ENCODE results near the gene CHRNB1.

The CHRNB1 gene

GRCh38 chr17:7429722-7430121, 15.1 kb upstream of the CHRNB1 start:
- no peak for TF ChIP-seq CTCF (IDR thresholded peaks at IDR 0.05)
- H3K4me1 Mint-ChIP-seq: no peaks in the 10 kb centered on the region
- DNase-seq: no peak
- H3K27me3 Mint-ChIP-seq (ENCODE audit: low read depth, poor library complexity): peaks cover 14% of the 10 kb centered on the region
- H3K27ac Mint-ChIP-seq: no peak overlapping the region
- no peaks in the 10 kb centered on the region for H3K9me3 Mint-ChIP-seq
- no peaks in the 10 kb centered on the region for H3K36me3 Mint-ChIP-seq (ENCODE audit: low read depth)
- H3K4me3 Mint-ChIP-seq: no peak overlapping the region

GRCh38 chr17:7431231-7431630, 13.6 kb upstream of the CHRNB1 start:
- peaks cover 7% of the 10 kb centered on the region for H3K4me1 Mint-ChIP-seq
- no peak overlapping the region for H3K27ac Mint-ChIP-seq
- no peak for DNase-seq
- H3K27me3 Mint-ChIP-seq (ENCODE audit: low read depth, poor library complexity): peaks cover 23% of the 10 kb centered on the region
- H3K36me3 Mint-ChIP-seq (ENCODE audit: low read depth): no peaks in the 10 kb centered on the region
- no peak overlapping the region for H3K4me3 Mint-ChIP-seq
- no peak for TF ChIP-seq CTCF (IDR thresholded peaks at IDR 0.05)
- H3K9me3 Mint-ChIP-seq: no peaks in the 10 kb centered on the region

GRCh38 chr17:7432296-7432695, 12.6 kb upstream of the CHRNB1 start:
- no peak for TF ChIP-seq CTCF (IDR thresholded peaks at IDR 0.05)
- Mint-ChIP-seq H3K27ac (no peak overlapping the region), H3K4me3 (no peak overlapping the region), H3K4me1 (peaks cover 12% of the 10 kb centered on the region), H3K27me3 (ENCODE audit: low read depth, poor library complexity) (peaks cover 34% of the 10 kb centered on the region), H3K36me3 (ENCODE audit: low read depth) (no peaks in the 10 kb centered on the region), H3K9me3 (no peaks in the 10 kb centered on the region)
- no peak for DNase-seq

GRCh38 chr17:7435676-7436555, 8.9 kb upstream of the CHRNB1 start:
- H3K4me1 Mint-ChIP-seq: peaks cover 39% of the 10 kb centered on the region
- no peak for TF ChIP-seq CTCF (IDR thresholded peaks at IDR 0.05)
- no peaks in the 10 kb centered on the region for H3K36me3 Mint-ChIP-seq (ENCODE audit: low read depth)
- DNase-seq: peak; percentile 55
- H3K9me3 Mint-ChIP-seq: no peaks in the 10 kb centered on the region
- H3K27me3 Mint-ChIP-seq (ENCODE audit: low read depth, poor library complexity): peaks cover 53% of the 10 kb centered on the region
- peak overlapping the region; percentile 86 for H3K4me3 Mint-ChIP-seq
- no peak overlapping the region for H3K27ac Mint-ChIP-seq

GRCh38 chr17:7436556-7437368, 8.1 kb upstream of the CHRNB1 start:
- Mint-ChIP-seq H3K4me1 (peaks cover 48% of the 10 kb centered on the region), H3K36me3 (ENCODE audit: low read depth) (no peaks in the 10 kb centered on the region), H3K27ac (no peak overlapping the region), H3K4me3 (peak overlapping the region; percentile 86), H3K27me3 (ENCODE audit: low read depth, poor library complexity) (peaks cover 54% of the 10 kb centered on the region), H3K9me3 (no peaks in the 10 kb centered on the region)
- TF ChIP-seq CTCF (IDR thresholded peaks at IDR 0.05): peak; percentile 57
- DNase-seq: peak; percentile 85

All from nephron progenitor cell (in vitro differentiated cells).